ENCODE measurements around the gene SPATA31D1. TPM values are rescaled to one million over a fixed set of nuclear protein-coding genes. Genes with fewer than 3 reads are reported as not detected.
"Not testable (repeated sequence)": the region's sequence is repeated elsewhere in the genome, so short reads cannot be mapped to it uniquely, and the experiment has no call there.

The SPATA31D1 gene
- not detected for polyA plus RNA-seq

GRCh38 chr9:81988472-81988871, at the start of gene SPATA31D1:
TSS of gene SPATA31D1 (plus strand) at chr9:81988772. CDS start at chr9:81988819, 47 bp downstream.
- not testable (repeated sequence) for H3K27ac Mint-ChIP-seq, H3K4me1 Mint-ChIP-seq, H3K9me3 Mint-ChIP-seq, H3K36me3 Mint-ChIP-seq, H3K27me3 Mint-ChIP-seq
- peak within 1 kb of the TSS in 1 of 4 donors; percentile 1 for H3K4me3 Mint-ChIP-seq

GRCh38 chr9:81943393-81943792, 45.2 kb upstream of the SPATA31D1 start, which contains the start of gene SPATA31D3:
TSS of gene SPATA31D3 (plus strand) at chr9:81943500. CDS start at chr9:81943586, 86 bp downstream.
- not testable (repeated sequence) for H3K4me3 Mint-ChIP-seq, H3K4me1 Mint-ChIP-seq, H3K27ac Mint-ChIP-seq, H3K36me3 Mint-ChIP-seq, H3K9me3 Mint-ChIP-seq, H3K27me3 Mint-ChIP-seq

DNA sequence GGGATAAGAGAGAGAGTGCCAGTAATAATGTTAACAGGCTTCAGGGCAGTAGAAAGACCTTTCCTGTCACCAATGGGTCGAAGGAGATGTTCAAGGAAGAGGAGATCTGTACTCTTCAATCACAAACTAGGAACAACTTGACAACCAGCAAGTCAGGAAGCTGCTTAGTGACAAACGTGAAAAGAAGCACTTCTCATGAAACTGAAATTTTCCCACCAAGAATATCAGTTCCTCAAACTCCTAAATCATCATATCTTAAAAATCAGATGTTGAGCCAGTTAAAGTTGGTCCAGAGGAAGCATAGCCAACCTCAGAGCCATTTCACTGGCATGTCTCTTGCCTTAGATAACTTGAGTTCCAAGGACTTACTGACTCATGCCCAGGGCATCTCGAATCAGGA, 39.9 kb upstream of the SPATA31D1 start:
- not testable (repeated sequence) for H3K36me3 Mint-ChIP-seq, H3K4me1 Mint-ChIP-seq, H3K27ac Mint-ChIP-seq, H3K27me3 Mint-ChIP-seq, H3K9me3 Mint-ChIP-seq, H3K4me3 Mint-ChIP-seq

- no peaks in the 10 kb centered on the region for H3K27me3 Mint-ChIP-seq
- H3K4me3 Mint-ChIP-seq = no peak overlapping the region
- H3K9me3 Mint-ChIP-seq = peaks cover 2 to 35% (median 21%) of the 10 kb centered on the region in 3 donors
- H3K4me1 Mint-ChIP-seq = peaks cover 0 to 6% (median 0%) of the 10 kb centered on the region in 3 donors
- no peak overlapping the region for H3K27ac Mint-ChIP-seq
- peaks cover 6% of the 10 kb centered on the region for H3K36me3 Mint-ChIP-seq
Observed at GRCh38 chr9:81953096-81953495, 35.5 kb upstream of the SPATA31D1 start.

DNA sequence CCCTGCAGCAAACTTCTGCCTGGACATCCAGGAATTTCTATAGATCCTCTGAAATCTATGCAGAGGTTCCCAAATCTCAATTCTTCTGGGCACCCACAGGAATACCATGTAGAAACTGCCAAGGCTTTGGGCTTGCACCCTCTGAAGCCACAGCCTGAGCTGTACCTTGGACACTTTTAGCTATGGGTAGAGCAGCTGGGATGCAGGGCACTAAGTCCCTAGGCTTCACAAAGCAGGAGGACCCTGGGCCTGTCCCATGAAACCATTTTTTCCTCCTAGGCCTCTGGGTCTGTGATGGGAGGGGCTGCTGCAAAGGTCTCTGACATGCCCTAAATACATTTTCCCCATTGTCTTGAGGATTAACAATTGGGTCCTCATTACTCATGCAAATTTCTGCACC, 32.9 kb upstream of the SPATA31D1 start:
- H3K4me1 Mint-ChIP-seq = peaks cover 0 to 4% (median 0%) of the 10 kb centered on the region in 3 donors
- peaks cover 2 to 35% (median 21%) of the 10 kb centered on the region in 3 donors for H3K9me3 Mint-ChIP-seq
- no peak overlapping the region for H3K27ac Mint-ChIP-seq
- no peak overlapping the region for H3K4me3 Mint-ChIP-seq
- H3K27me3 Mint-ChIP-seq = no peaks in the 10 kb centered on the region
- H3K36me3 Mint-ChIP-seq = peaks cover 6% of the 10 kb centered on the region

DNA sequence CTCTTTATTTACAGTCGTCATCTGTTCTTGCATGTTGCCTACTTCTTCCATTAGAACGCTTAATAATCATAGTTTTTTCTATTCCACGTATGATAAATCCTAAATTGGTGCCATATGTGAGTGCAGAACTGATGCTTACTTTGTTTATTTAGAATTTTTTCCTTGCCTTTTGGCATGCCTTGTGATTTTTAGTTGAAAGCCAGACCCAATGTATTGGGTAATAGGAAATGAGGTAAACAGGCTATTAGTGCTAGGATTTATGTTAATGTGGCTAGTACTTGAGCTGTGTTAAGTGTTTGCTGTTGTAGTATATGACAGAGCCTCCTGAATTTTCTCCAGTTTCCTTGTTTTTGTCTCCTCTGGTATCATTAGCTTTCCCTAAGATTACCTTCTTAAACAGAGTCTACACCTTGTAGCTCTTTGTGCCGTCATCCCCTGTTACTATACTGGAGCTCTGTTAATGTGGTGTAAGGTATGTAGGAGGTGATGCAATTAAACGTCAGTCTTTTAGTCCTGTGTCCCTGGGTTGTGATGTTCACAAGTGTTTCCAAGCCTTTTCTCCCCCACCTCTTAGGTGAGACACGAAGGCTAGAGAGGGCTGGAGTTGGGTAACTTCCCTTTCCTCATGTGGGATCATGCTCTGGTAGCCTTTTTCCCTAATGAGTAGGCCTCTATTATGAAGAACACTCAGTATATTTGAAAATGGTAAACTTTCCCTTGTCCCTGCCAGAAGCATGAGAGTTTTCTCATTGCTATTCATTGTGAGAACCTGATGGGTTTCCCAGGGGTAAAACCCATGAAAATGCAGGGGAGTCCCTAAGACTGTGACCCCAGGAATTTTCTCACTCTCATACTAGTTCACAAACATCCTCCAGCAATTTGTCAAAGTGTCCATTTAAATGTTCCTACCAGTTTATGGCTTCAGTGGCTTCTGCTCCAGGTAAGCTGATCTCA, 24.1 kb upstream of the SPATA31D1 start:
- no peak overlapping the region for H3K4me3 Mint-ChIP-seq
- no peaks in the 10 kb centered on the region for H3K4me1 Mint-ChIP-seq
- peaks cover 2% of the 10 kb centered on the region for H3K36me3 Mint-ChIP-seq
- H3K9me3 Mint-ChIP-seq = peaks cover 0 to 3% (median 0%) of the 10 kb centered on the region in 3 donors
- H3K27me3 Mint-ChIP-seq = no peaks in the 10 kb centered on the region
- H3K27ac Mint-ChIP-seq = no peak overlapping the region

DNA sequence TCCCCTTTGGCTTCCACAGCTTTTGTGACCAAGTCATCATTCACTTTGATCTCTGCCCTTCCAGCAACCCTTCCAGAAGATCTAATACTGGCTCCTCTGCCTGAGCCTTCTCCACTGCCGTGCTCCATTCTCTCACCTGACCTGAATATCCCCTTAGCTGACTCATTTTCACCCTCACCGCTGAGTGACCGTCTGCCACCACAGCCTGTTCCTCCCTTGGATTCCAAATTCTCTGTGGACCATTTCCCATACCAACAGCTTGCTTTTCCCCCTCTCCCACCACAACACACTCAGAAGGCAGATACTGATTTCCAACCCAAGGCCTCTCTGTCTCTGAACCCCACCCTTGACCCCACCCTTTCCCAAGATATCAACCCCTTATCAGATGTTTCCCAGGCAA, 20.5 kb upstream of the SPATA31D1 start:
- no peaks in the 10 kb centered on the region for H3K27me3 Mint-ChIP-seq
- no peak overlapping the region for H3K27ac Mint-ChIP-seq
- H3K36me3 Mint-ChIP-seq = no peaks in the 10 kb centered on the region
- H3K9me3 Mint-ChIP-seq = peaks cover 0 to 3% (median 0%) of the 10 kb centered on the region in 3 donors
- H3K4me3 Mint-ChIP-seq = no peak overlapping the region
- no peaks in the 10 kb centered on the region for H3K4me1 Mint-ChIP-seq

DNA sequence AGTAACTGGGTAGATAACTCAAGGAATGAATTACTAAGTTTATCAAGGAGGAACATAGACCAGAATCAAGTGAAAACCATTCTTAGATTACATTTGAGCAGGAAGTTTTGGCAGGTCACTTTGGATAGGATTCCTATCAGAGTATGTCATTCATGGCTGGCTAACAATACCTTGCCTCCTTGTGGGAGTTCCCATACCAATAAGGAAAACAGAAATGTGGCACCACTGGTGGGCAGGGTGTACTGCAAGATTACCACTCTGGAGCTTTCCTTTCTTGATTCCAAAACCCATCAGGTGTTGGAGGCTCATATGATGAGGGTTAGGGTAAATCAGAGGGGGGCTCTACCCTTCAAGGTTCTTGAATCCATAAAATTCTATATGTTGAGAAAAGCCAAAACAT, 18.6 kb upstream of the SPATA31D1 start:
- Mint-ChIP-seq H3K4me1 (no peaks in the 10 kb centered on the region), H3K36me3 (no peaks in the 10 kb centered on the region), H3K9me3 (peaks cover 0 to 7% (median 4%) of the 10 kb centered on the region in 3 donors), H3K27me3 (no peaks in the 10 kb centered on the region), H3K4me3 (no peak overlapping the region), H3K27ac (no peak overlapping the region)

GRCh38 chr9:81971727-81972126, 16.8 kb upstream of the SPATA31D1 start:
- no peaks in the 10 kb centered on the region for H3K27me3 Mint-ChIP-seq
- no peaks in the 10 kb centered on the region for H3K4me1 Mint-ChIP-seq
- H3K36me3 Mint-ChIP-seq = no peaks in the 10 kb centered on the region
- no peak overlapping the region for H3K27ac Mint-ChIP-seq
- peaks cover 0 to 8% (median 4%) of the 10 kb centered on the region in 3 donors for H3K9me3 Mint-ChIP-seq
- peak overlapping the region in 1 of 4 donors; percentile 19 for H3K4me3 Mint-ChIP-seq

GRCh38 chr9:81974764-81975163, 13.8 kb upstream of the SPATA31D1 start:
- no peaks in the 10 kb centered on the region for H3K36me3 Mint-ChIP-seq
- H3K27me3 Mint-ChIP-seq = no peaks in the 10 kb centered on the region
- H3K9me3 Mint-ChIP-seq = peaks cover 0 to 4% (median 4%) of the 10 kb centered on the region in 3 donors
- no peak overlapping the region for H3K4me3 Mint-ChIP-seq
- H3K27ac Mint-ChIP-seq = no peak overlapping the region
- H3K4me1 Mint-ChIP-seq = peaks cover 3 to 7% (median 6%) of the 10 kb centered on the region in 3 donors

DNA sequence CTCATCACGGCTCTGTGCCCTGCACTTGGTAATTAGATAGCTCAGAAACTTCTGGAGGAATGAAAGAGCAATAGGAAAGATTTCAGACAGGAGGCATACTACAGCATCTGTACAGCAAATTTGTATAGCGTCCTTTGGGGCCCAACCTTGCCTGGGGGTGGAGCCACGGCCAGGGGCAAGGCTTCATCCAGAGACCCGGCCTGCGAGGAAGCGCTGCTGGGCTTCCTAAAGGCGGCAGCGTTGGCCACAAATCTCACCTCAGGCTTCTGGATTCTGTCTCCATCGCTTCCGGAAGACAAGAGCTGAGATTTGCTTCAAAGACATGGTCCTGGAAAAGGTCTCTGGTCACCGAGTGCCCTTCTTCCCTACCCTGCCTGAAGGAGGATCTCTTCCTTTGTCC, 12.2 kb upstream of the SPATA31D1 start:
- Mint-ChIP-seq H3K9me3 (peaks cover 0 to 4% (median 4%) of the 10 kb centered on the region in 3 donors), H3K36me3 (no peaks in the 10 kb centered on the region), H3K4me3 (no peak overlapping the region), H3K4me1 (peaks cover 3 to 16% (median 9%) of the 10 kb centered on the region in 3 donors), H3K27me3 (no peaks in the 10 kb centered on the region), H3K27ac (no peak overlapping the region)

DNA sequence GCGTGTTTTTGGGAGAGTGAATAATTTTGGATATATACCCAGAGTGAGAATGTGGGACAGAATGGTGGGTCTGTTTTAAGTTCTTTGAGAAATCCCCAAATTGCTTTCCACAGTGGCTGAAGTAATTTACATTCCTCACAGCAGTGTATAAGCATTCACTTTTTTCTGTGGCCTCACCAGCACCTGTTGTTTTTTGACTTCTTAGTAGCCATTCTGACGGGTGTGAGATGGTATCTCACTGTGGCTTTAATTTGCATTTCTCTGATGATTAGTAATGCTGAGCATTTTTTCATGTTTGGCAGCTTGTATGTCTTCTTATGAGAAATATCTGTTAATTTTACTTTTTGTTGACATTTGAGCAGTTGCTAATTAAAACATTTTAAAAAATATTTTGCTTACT, 9.4 kb upstream of the SPATA31D1 start:
- H3K27me3 Mint-ChIP-seq = no peaks in the 10 kb centered on the region
- peaks cover 8 to 25% (median 17%) of the 10 kb centered on the region in 3 donors for H3K4me1 Mint-ChIP-seq
- no peaks in the 10 kb centered on the region for H3K36me3 Mint-ChIP-seq
- no peak overlapping the region for H3K27ac Mint-ChIP-seq
- peaks cover 0 to 7% (median 4%) of the 10 kb centered on the region in 3 donors for H3K9me3 Mint-ChIP-seq
- peak overlapping the region in 2 of 4 donors; percentile 9 to 61 for H3K4me3 Mint-ChIP-seq

DNA sequence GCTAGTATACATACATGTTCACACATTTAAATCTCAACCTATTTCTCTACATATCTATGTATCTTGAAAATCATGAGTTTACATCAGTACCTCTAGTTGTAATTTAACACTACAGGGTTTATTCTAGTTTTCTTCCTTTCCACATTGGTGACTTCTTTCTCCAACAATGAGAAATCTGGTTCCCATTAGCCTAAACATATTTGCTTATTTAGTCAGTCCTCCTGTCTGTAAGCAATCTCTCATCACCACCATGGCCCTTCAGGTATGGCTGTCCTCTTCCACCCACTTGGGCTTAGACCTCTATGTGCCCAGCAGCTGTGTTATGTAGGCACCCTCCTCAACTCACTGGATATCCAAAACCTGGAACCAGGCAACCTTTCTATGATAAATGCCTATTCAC, 8.0 kb upstream of the SPATA31D1 start:
- Mint-ChIP-seq H3K9me3 (peaks cover 0 to 3% (median 0%) of the 10 kb centered on the region in 3 donors), H3K27ac (no peak overlapping the region), H3K36me3 (no peaks in the 10 kb centered on the region), H3K4me1 (peaks cover 8 to 25% (median 17%) of the 10 kb centered on the region in 3 donors), H3K27me3 (no peaks in the 10 kb centered on the region), H3K4me3 (peak overlapping the region in 1 of 4 donors; percentile 0)

DNA sequence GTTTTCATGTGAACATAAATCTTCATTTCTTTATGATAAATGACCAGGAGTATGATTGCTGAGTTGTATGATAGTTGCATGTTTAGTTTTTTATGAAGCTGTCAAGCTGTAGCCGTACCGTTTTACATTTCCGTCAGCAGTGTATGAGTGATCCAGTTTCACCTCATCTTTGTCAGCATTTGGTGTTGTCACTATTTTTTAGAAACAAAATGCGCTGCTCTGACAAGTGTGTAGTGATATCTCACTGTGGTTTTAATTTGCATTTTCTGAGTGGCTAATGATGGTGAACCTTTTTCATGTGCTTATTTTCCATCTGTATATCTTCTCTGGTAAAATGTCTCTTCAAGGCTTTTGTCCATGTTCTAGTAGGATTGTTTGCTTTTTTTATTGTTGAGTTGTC, 6.7 kb upstream of the SPATA31D1 start:
- no peak overlapping the region for H3K4me3 Mint-ChIP-seq
- H3K9me3 Mint-ChIP-seq = peaks cover 0 to 3% (median 0%) of the 10 kb centered on the region in 3 donors
- no peak overlapping the region for H3K27ac Mint-ChIP-seq
- peaks cover 8 to 25% (median 17%) of the 10 kb centered on the region in 3 donors for H3K4me1 Mint-ChIP-seq
- H3K27me3 Mint-ChIP-seq = no peaks in the 10 kb centered on the region
- H3K36me3 Mint-ChIP-seq = no peaks in the 10 kb centered on the region

- no peaks in the 10 kb centered on the region for H3K36me3 Mint-ChIP-seq
- no peak overlapping the region for H3K27ac Mint-ChIP-seq
- peaks cover 5 to 19% (median 10%) of the 10 kb centered on the region in 3 donors for H3K4me1 Mint-ChIP-seq
- no peak overlapping the region for H3K4me3 Mint-ChIP-seq
- H3K9me3 Mint-ChIP-seq = peaks cover 0 to 3% (median 0%) of the 10 kb centered on the region in 3 donors
- no peaks in the 10 kb centered on the region for H3K27me3 Mint-ChIP-seq
Observed at GRCh38 chr9:81984928-81985327, 3.6 kb upstream of the SPATA31D1 start.
